T-helper 1 cell (primary cell): Measurements from ENCODE around the gene IL1F10.

Source experiments
- DNase-seq, 5 donors: peaks; one replicate each; pipeline ENCODE4 v3.0.0-alpha.2; 2012 to 2020
- total RNA-seq, 4 donors: gene quantifications; one replicate each; lab custom pipeline; 2026; lab: John Stamatoyannopoulos, UW

Gene IL1F10, protein sequence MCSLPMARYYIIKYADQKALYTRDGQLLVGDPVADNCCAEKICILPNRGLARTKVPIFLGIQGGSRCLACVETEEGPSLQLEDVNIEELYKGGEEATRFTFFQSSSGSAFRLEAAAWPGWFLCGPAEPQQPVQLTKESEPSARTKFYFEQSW
- 0 reads per million in 4 donors for total RNA-seq

- DNase-seq = no peak
These were observed at the start of gene IL1F10 for GRCh38 chr2:113067681-113068080. Gene IL1F10, plus strand, starts transcription at chr2:113067970. Its CDS starts 4,769 bp downstream, at chr2:113072739.

- no peak for DNase-seq
These were observed 49.3 kb upstream of the IL1F10 start for GRCh38 chr2:113018509-113018908.

GRCh38 chr2:113021312-113021711, 46.5 kb upstream of the IL1F10 start:
- no peak for DNase-seq

DNA sequence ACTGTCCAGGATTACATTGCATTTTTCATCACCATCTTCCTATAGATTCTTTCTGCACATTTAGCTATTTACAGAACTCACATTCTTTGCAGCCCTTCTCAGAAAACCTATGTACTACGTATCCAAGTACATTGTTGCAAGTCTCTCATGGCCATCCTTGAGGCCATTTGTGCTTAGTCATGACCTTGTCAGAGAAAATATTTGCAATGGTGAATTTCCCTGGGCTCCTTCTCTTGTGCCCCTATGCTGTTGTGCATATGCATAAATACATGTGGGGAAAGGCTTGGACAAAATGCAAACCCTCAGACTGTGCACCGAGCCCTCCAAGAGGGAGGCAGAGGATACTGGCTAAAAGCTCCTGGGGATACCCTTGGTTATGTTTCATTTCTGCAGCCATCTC, 43.0 kb upstream of the IL1F10 start:
- no peak for DNase-seq

DNA sequence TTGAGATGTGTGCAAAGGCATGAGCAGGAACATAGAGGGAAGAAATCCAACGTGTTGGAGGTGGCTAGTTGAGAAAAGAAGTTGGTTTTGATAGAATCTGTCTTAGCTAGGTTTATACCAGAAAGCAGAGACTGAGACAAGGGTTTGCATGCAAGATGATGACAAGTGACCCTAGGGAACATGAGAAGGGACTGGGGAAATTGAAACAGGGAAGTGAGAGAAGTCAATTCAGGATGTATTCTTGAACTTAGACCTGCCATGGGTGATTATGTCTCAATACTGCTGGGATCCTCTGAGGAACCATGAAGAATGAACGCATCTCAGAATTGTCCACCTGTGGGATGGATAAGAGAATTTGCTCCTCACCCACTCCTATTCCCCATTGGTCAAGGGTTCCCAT, 42.0 kb upstream of the IL1F10 start:
- no peak for DNase-seq

GRCh38 chr2:113027691-113028090, 40.1 kb upstream of the IL1F10 start:
- DNase-seq = no peak

GRCh38 chr2:113028112-113028511, 39.7 kb upstream of the IL1F10 start:
- no peak for DNase-seq

DNA sequence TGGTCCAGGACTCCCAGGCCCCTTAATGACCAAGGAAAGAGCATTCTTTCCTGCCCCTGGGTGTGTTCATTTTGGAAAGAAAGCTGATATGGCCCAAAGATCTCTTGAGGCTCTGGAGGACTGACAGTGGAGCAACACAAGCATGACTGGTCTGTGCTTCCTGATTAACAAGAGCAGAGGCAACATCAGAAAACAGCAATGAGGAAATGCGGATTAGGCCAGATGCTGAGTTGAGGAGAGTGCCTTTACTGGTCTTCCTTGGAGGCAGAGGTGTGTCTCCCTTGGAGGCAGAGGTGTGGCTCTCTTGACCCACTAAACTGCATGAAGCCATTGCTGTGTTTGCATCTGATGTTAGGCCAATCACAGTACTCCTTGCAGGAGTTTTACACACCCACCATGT, 35.0 kb upstream of the IL1F10 start:
- DNase-seq = no peak

DNA sequence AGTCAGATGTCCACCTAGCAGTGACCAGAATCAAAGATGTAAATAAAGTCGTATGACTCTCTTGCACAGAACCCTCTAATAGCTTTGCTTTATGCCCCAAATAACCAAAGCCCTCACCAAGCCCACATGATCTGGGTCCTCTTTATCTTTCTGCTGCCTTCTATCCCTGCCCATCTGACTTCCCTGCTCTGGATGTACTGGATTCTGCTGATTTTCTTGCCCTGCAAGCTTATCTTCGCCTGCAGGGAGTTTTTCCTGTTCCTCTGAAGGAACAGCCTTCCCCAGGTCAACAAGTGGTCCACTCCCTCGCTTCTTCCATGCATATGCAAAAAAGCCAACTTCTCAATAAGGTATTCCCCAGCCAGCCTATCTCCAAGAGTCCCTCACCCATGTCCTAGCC, 33.8 kb upstream of the IL1F10 start:
- DNase-seq = no peak

- no peak for DNase-seq
These were observed 31.0 kb upstream of the IL1F10 start for GRCh38 chr2:113036763-113037162.

- DNase-seq = no peak
These were observed 29.5 kb upstream of the IL1F10 start for GRCh38 chr2:113038291-113038690.

DNA sequence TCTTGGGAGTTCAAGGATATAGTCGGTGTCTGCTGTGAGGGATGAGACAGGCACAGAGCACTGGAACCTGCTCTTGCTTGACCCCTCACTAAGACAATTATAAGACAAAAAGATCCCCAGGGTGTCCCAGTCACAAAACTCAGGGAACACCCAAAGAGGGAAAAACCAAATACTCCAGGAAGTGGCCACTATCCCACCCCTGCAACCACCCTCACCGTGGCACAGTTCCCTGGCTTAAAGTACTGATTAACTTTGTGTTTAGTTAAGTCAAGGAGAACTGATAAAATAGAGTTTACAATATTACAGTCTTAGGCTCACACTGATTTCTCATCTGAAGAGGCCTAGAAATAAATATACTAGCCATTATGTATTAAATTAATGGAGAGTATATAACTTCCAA, 28.6 kb upstream of the IL1F10 start:
- DNase-seq = no peak

DNA sequence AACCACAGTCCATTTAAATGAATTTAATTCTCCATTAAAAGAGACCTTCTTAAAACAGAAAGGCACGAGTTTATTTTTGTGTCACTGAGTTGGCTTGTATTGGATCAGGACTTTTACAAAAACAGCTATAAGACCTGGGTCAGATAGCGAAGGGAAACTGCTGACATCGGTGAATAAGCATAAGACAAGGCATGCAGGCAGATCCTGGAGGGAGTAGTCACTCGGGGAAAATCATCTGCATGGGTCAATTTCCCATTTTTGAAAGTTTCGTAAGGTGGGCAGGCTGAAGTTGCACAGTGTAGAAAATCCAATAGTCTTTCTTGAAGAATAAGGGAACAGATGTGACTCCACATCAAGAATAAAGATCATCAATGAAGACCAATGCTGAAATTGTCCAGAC, 28.1 kb upstream of the IL1F10 start:
- no peak for DNase-seq

GRCh38 chr2:113041871-113042270, 25.9 kb upstream of the IL1F10 start:
- DNase-seq = no peak

- DNase-seq = no peak
These were observed 21.3 kb upstream of the IL1F10 start for GRCh38 chr2:113046465-113046864.

GRCh38 chr2:113050921-113051895, 16.6 kb upstream of the IL1F10 start:
- no peak for DNase-seq

GRCh38 chr2:113052396-113052917, 15.3 kb upstream of the IL1F10 start, which contains the start of gene IL36B:
Gene IL36B, minus strand, starts transcription at chr2:113052867.
- no peak for DNase-seq

GRCh38 chr2:113053666-113054065, 14.1 kb upstream of the IL1F10 start:
- no peak for DNase-seq

DNA sequence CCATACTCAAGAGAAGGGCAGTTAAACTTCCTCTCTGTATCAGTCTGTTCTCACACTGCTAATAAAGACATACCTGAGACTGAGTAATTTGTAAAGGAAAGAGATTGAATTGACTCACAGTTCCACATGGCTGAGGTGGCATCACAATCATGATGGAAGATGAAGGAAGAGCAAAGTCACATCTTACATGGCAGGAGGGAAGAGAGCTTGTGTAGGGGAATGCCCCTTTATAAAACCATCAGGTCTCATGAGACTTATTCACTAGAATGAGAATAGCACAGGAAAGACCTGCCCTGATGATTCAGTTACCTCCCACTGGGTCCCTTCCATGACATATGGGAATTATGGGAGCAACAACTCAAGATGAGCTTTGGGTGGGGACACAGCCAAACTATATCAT, 13.7 kb upstream of the IL1F10 start:
- no peak for DNase-seq

DNA sequence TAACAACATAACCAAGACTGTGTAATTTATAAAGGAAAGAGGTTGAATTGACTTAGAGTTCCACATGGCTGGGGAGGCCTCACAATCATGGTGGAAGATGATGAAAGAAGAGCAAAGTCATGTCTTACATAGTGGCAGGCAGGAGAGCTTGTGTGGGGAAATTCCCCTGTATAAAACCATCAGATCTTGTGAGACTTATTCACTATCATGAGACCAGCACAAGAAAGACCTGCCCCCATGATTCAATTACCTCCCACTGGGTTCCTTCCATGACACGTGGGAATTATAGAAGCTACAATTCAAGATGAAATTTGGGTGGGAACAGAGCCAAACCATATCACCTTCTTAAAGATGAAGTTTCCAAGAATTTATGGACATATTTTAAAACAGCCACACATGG, 11.2 kb upstream of the IL1F10 start:
- no peak for DNase-seq

GRCh38 chr2:113057117-113057516, 10.7 kb upstream of the IL1F10 start:
- DNase-seq = no peak

GRCh38 chr2:113058411-113058994, 9.3 kb upstream of the IL1F10 start:
- DNase-seq = no peak
